RCC 7860 (cell line): ENCODE measurements around the gene CABP7.

Experiments used
- DNase-seq: peaks from one replicate; pipeline ENCODE4 v3.0.0-alpha.2; 2015; ENCODE audit warnings: low spot score
- FAIRE-seq: peaks from 2 replicates; lab custom pipeline; 2012; peaks lifted over from hg19 to GRCh38; lab: Jason Lieb, UNC

Gene CABP7

DNA sequence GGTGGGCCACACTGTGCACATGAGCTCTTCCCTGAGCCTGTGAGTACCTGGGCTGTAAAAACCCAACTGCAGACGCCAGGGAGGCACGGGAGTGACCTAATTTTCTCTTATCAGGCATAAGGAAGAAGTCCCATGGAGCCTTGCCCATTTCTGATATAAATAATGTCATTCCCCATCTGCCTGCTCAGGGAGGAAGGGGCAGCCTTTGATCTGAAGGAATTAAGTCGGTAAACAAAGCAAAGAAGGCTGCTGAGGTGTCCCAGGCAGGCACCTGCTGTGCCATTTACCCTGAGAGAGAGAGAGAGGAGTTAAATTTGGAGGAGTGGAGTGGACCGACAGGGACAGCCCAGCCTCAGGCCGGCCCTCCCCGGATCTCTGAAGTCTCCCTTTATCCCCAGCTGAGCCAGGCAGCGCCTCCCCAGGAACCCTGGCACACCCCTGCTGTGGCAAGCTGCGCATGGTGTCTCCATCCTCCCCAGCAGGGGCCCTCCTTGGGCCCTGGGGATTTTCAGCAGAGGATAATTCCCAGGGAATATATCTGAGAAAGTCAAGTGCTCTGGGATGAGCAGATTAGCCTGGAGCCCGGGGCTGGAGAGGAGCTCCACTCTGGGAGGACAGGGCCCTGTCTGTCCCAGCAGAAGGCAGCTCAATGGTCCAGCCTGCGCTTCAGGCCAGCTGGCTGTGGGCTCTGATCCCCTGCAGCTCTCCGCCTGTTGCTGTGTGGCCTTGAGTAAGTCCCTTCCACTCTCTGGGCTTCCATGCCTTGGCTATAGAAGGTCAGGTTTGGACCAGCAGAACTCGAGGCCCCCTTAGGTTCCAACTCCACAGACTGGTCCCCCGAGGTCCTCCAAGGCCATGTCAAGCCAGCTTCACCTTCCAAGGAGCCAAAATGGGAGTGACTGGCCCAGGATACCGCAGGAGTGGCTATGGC lies 17.5 kb upstream of the CABP7 start:
- DNase-seq (no peak), FAIRE-seq (no peak)

DNA sequence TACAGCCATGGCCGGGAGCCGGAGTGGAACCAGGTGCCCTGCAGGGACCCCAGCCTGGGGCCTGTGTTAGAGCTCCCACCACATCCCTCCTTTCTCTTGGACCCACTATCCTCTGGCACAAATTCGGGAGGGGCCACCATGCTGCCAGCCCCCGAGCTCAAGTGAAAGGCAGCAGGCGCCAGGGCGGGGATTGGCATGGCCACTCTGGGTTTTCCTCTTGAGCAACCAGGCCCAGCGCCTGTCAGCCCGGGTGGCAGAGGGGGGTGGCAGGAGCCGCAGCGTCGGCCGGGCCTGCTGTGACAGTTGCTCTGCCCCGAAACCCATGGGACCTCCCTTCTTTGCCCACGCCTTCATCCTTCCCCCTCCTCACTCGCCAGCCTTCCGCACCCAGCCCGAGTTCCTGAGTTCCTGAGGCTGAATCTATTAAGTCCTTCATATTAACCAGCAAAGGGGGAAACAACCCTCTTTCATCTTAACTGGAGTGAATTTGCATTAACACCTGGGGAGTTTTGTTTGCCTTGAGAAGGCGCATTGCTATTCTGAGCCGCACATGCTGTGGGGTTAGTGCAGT lies 16.8 kb upstream of the CABP7 start:
- no peak for DNase-seq
- no peak for FAIRE-seq

DNA sequence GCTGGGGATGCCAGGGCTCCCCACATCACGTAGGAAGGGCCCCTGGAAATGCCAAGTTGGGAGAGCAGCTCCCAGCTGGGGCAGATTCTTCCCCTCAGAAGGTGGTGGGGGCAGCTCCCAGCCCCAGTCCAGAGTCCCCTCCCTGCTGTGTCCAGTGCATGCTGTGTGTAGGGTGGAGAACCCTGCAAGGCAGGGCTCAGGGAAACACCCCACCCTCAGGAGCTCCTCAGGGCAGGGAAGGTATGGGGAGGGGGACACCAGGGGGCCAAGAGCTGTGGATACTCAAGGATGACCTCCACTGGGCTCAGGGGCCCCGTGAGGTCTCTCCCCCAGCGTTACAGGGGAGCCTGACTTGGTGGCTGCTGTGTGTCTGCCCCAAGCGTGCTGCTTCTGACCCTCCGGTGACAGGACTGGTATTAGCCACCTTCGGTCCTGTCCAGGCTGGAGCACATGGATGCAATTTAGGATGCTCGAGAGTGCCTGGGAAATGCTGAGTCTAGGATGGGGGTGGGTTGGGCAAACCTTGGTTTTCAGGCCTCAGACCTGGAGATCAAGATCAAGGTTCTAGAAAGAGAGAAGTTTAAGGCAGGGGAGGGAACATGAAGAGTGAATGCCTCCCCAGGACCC lies 16.1 kb upstream of the CABP7 start:
- DNase-seq (no peak), FAIRE-seq (no peak)

DNA sequence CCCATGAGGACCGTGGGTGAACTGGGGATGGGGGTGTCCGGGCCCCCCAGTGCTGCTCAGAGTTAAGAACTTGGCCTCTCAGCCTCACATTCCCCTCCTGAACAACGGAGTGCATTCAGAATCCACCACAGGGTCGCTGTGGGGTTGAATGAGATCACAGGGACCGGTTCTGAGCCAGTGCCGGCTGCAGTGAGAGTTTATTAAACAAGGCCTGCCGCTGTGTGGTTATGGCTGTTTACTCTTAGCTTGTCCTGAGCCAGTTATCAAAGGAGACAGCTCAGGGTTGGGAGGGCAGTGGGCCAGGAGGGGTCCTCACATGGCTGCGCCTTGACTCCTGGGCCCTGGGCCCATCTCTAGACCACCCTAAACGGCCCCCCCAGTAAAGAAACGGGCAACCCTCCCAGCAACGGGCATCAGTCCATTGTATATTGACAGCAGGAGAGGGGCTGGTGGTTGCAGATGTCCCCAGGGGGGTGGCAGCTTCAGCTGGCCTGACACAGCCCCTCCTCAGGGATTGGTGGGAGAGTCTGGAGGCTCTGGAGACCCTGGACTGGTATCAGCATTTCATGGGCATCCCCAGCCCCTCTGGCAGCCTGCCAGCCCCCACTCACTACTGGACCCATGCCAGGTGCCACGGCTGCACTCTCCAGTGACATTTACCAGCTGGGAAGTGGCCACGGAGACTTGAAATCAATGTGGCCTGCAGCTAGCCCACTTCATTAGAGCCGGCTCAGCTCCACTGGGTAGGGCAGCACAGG lies 15.1 kb upstream of the CABP7 start:
- FAIRE-seq (no peak), DNase-seq (no peak)

DNA sequence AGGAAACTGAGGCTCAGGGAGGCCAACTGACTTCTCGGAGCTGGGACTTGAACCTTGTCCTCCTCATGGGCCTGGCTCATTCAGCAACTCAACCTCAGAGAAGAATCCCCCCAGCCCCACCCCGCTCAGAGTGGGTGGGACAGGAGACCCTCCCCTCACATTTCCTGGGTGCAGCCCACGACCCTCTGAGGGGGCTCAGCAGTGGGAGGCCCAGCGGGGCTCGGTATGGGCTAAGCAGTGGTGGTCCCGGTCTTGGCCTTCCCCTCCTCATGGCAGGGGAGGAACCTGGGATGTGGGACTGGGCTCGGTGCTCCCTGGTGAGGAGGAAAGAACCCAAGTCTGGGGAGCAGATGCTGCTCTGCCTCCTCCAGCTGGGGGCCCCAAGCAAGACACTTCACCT lies 14.2 kb upstream of the CABP7 start:
- no peak for DNase-seq
- no peak for FAIRE-seq

DNA sequence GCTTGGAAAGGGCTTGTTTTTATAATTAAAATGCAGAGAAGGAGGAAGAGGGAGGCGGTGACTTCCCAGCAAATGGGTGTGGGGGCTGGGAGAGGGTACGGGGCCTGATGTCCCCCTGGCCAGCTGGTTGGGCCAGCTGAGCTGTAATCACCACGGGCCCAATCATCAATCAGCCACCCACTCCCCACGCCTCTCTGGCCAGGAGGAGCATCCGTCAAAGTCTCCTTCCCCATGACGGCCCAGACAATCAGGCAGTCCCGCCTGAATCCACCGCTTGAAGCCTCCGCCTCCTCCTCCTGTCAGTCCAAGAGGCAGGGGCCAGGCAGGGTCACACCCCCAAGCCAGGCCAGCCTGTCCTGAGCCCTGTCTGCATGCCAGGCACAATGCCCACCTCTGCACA lies 13.3 kb upstream of the CABP7 start:
- FAIRE-seq (no peak), DNase-seq (no peak)

DNA sequence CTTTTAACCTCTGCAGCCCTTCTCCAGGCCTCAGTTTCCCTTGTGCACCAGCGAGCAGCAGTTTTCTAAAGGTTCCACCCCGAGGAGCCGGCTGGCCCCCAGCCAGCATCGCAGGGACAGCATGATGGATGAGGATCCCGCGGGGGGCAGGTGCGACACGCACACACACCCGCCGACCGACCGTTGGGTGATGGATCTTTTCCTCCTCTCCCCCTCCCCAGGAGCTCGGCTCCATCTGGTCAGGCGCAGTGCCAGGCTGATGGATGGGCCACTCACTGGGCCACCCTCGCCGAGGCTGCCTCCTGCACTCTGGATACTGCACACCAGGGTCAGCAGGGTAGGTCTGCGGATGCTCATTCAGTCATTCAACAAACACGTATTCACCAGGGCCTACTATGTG lies 12.8 kb upstream of the CABP7 start:
- FAIRE-seq (no peak), DNase-seq (no peak)

DNA sequence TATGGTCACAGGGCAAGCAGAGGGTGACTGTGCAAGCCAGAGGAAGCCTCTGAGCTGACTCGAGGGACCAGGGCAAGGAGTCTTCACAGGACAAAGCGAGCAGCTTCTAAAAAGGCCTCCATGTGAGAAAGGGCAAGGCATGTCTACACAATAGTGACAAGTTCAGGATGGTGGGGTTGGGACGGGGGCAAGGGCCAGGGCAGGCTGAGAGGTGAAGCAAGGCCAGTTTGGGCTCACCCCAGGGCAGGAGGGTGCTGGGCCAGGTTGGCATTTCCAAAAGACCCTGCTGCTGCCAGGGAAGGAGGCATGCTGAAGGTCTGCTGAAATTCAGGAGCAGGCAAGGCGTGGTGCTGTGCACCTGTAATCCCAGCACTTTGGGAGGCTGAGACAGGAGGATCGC lies 12.3 kb upstream of the CABP7 start:
- DNase-seq (no peak), FAIRE-seq (no peak)

DNA sequence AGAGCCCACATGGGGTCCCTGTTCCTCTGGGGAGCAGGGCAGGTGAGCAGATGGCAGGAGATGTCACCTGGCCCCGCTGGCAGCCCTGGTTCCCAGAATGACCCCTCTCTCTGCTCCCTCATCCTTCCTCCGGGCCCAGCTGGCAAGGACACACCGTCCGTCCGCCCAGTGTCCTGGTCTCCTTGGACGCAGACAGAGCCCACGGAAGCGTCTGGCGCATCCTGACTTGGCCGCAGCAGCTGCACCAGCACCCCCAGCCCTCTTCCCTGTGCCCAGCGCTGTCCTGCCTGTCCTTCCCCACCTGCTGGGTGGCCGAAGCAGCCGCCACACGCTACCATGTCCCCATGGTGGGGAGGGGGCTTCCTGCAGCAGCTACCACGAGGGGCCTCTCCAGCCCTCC lies 9.6 kb upstream of the CABP7 start:
- DNase-seq (no peak), FAIRE-seq (no peak)

DNA sequence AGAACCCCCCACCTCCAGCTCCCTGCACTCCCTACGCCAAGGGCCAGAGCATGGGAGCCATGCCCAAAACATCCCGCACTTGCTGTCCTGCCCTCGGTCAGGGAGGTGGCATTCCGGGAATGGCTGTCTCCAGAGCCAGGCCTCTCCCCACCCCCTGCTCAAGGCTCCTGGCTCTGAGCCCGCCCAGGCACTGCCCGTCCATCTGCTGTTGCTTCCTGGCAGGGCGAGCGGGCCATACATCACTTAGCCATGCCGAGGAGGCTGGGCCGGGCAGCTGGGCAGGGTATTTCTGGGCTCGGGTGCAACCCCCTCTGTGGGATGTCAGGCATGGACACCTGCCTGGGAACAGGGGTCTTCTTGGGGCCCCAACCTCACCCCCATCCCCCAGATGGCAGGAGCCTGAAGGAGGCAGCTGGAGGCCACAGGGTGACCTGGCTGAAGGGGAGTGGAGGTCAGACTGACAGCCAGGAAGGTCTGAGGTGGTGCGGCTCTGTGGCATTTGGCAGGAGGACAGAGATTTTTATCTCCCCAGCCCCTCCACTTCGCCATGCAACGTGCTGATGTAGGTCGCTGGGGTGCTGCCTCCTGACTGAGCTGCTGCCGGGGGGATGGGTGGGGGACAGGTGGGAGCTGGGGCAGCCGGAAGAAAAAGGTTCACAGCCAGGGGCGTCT lies 8.7 kb upstream of the CABP7 start:
- no peak for DNase-seq
- no peak for FAIRE-seq

DNA sequence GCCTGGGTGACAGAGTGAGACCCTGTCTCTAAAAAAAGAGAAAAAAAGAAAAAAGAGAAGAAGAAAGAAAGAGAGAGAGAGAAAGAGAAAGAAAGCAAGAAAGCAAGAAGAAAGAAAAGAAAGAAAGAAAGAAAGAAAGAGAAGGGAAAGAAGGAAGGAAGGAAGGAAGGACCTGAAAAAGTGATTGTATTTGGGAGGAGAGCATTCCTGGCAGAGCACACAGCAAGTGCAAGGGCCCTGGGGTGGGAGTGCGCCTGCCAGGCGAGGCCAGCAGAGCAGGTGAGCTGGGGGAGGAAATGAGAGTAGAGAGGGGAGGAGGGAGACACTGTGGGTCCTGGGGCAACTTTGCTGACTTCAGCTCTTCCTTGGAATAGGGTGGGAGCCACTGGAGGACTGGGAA lies 7.7 kb upstream of the CABP7 start:
- DNase-seq (no peak), FAIRE-seq (no peak)

DNA sequence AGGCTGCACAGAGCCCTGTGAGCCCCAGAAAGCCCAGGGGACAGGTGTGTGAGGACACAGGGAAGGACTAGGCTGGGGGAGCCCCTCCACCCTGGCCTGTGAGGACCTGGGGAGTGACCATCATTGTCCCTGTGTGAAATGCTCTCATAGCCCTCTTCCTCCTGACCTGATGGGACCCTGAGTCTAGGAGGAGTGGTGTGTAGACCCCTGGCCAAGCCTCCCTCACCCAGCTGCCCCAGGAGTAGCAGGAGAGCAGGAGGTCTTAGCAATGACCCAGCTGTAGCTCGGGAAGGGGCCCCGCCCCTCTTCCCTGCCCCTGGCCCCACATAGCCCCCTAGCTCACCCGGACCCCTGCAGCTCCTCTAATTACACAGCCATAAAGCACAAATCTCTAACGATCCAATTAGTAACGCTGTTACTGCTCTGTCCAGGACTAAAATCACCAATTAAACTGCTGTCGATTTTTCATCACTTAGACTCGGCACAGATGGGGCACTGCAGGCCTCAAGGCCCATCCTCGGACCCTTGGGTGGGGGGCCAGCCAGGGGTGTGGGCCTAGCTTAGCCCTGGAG lies 6.6 kb upstream of the CABP7 start:
- no peak for FAIRE-seq
- DNase-seq = no peak

DNA sequence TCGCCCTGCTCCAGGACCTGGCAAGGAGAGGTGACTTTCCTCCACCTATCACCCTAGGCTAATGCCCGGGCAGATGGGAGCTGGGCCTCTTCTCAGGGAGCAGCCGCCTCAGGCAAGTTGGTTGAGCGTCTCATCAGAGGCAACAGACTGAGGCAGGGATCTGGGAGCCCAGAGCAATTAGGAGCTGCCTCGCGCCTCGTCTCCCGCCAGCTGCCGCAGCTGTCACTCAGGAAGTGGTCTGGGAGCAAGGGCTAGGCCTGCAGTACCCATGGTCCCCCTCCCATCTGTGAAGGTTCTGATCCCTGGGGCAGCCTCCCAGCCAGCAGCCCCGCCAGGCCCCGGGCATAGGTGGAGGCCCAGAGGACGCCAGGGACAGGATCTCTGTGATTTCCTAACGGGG lies 4.6 kb upstream of the CABP7 start:
- FAIRE-seq (no peak), DNase-seq (no peak)

DNA sequence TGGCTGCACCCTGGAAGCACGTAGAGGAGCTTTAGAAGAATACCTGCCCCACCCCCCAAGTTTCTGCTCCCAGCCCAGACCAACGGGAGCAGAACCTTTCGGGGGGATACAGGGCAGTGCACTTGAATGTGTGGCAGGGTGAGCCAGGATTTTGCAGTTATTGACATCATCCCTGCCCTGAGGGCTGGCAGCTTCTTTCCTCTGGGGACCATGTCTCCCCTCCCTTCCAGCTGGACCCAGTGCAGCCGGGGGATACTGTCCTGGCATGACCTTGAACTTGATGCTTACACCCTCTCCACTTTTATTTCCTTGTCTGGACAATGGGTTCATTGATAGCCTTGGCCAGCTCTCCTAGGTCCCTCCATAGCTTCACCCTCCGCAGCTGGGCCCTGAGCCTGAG lies 4.1 kb upstream of the CABP7 start:
- FAIRE-seq = no peak
- no peak for DNase-seq

DNA sequence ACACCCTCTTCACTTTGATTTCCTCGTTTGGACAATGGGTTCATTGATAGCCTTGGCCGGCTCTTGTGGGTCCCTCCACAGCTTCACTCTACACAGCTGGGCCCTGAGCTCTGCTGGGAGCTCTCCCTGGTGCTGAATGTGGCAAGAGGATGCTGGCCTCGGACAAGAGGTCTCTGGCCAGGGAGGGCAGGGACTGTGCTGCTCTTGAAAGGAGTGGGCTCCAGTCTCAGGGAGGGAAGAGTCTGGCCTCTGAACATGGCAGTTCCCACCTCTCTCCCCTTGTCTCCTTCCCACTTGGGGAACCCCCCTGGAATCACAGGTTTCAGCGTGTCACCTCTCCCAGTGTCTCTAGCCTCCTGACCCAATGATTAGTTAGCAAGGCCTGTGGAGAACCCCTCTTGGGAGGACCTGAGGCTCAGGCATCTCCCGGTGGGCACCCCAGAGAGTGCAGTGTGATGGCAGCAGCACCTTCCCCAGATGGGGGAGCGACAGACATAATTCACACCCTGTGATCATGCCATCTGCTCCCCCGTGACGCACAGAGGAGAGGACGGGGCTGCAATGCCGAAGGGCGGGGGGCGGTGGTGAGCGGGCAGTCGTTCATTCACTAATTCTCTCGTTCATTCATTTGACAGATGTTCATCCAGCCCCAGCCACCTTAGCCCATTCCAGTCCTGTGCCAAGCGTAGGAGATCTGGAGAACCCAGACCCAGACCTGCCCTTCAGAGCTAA lies 2.8 kb upstream of the CABP7 start:
- no peak for DNase-seq
- FAIRE-seq = no peak

DNA sequence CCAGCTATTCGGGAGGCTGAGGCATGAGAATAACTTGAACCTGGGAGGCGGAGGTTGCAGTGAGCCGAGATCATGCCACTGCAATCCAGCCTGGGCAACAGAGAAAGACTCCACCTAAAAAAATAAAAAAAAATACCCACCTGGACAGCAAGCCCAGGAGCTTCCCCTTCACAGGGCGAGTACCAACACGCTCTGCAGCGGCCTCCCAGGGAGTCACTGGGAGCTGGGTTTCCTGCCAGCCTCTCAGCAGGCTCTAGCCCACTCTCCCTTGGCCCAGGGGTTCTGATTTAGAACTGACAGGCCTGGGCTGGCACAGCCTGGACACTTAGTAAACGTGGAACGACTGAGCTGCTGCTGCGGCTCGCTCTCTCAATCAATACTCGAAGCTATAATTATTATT lies 2.0 kb upstream of the CABP7 start:
- FAIRE-seq (no peak), DNase-seq (no peak)

DNA sequence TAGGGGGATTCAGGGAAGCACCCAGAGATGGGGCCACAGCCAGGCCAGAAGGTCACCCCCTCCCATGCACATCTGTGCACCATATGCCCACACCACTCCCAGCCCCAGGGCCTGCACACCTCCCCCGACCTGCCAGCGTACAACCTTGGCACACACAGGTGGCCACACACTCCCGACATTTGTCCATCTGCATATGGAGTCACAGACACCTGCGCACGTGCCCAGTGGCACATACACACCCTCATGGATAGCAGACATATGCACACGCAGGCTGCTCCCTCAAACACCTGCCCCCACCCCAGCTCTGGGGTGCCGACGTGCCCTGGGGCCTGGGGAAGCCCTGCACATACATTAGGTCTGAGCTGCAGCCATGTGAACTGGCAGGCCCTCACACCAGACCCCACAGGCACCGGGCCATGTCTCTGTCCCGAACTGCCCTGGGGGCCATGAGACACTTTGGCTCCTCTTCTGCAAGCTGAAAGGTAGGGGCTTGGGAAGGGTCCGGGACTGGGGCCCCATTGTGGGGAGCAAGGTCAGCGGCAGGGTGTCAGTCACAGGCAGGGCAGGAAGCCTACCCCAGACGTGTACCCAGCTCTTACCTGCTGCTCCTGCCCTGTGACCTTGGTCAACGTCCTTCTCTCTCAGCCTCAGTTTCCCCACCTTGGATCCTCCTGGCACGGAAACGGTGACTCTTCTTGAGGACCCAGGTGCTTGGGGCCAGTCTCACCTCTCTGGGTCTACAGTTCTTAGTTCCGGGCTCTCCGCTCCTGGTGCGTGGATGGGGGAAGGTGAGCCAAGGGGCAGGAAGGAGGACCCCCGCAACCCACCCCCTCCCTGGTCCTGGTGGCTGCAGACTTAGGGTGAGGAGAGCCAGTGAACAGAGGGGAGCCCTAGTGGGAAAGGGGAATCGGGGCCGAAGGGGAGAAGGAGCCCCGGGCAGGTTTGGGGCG lies 579 bp upstream of the CABP7 start:
- no peak for DNase-seq
- no peak for FAIRE-seq

DNA sequence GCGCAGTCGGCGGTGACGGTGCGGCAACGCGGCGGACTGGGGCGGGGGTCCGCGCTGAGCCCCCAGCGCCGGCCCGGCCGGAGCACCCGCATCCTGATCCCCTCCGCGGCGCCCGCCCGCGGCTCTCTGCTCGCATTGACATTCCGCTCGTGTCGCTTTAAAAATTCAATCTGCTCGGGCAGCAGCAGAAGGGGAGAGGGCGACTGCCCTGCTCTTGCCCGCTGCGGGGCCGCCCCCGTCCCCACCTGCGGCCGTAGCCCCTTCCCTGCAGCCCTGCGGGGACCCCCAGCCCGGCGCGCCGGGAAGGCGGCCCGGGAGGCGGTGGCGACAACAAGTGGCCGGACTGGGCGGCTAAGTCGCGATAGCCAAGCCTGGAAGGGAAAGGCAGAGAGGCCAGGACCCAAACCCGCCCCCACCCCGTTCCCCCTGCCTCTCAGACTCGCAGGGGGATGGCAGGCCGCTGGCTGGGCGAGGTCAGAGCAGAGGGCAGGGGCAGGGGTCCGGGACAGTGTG lies 1.1 kb downstream of the CABP7 start:
- FAIRE-seq (no peak), DNase-seq (no peak)

DNA sequence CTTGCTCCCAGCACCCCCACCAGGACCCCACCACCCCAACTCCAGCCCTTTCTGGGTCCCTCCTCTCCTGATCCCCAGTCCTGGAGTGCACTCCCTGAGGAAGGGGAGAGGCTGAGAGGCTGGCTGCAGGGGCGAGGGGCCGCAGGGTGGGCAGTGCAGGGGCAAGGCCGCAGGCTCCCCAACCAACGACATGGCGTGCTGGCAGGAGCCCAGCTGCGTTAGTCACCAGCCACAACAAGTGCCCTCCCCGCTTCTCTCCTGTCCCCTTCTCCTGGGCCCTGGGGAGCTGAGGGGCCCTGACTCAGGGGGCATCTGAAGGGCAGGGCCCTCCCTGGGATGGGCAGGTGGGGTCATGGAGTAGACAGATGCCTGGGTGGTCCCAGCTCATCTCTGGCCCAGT lies 2.3 kb downstream of the CABP7 start:
- no peak for DNase-seq
- no peak for FAIRE-seq
